ENCODE measurements around the gene KRTAP1-3.

- no peak for TF ChIP-seq USF1 (CRISPR knock-in tag; IDR thresholded peaks at IDR 0.05)
- TF ChIP-seq TEAD4 (CRISPR knock-in tag; IDR thresholded peaks at IDR 0.05) = no peak
- no peak for TF ChIP-seq ZBTB43 (CRISPR knock-in tag; IDR thresholded peaks at IDR 0.05)
- no peak for TF ChIP-seq FOXP1 (CRISPR knock-in tag; IDR thresholded peaks at IDR 0.05; ENCODE audit: borderline replicate concordance)
- TF ChIP-seq HMGA2 (CRISPR knock-in tag; IDR thresholded peaks at IDR 0.05) = no peak
- TF ChIP-seq CTCF (IDR thresholded peaks at IDR 0.05) = no peak
- no peak for TF ChIP-seq SP1 (CRISPR knock-in tag; conservative IDR thresholded peaks at IDR 0.05)
- no peak for TF ChIP-seq FOXJ3 (CRISPR knock-in tag; IDR thresholded peaks at IDR 0.05; ENCODE audit: borderline replicate concordance)
- TF ChIP-seq ATF1 (CRISPR knock-in tag; IDR thresholded peaks at IDR 0.05) = no peak
- TF ChIP-seq ZNF138 (CRISPR knock-in tag; conservative IDR thresholded peaks at IDR 0.05) = no peak
Measured at GRCh38 chr17:40992666-40993065, 42.0 kb downstream of the KRTAP1-3 start.
